Spinal cord (tissue), 10 donors: ENCODE measurements around the gene ACSF3. TPM values are rescaled to one million over a fixed set of nuclear protein-coding genes. Genes with fewer than 3 reads are reported as not detected.
"Not testable (repeated sequence)": the region's sequence is repeated elsewhere in the genome, so short reads cannot be mapped to it uniquely, and the experiment has no call there.

Source experiments
- DNase-seq, 6 donors: peaks; one replicate each; pipeline versions ENCODE4 v3.0.0 to v3.0.0-alpha.2; 2013 to 2015; ENCODE audit warnings: low spot score in 6 of 6, low read depth in 4 of 6
- H3K27ac ChIP-seq: one replicate; pipeline ENCODE4 v1.5.1; 2013; ENCODE audit warnings: low read depth, low read length, control low read depth
- H3K27me3 ChIP-seq: one replicate; pipeline ENCODE4 v1.6.1; 2013; ENCODE audit warnings: low read length; ENCODE audit not compliant: control insufficient read depth, insufficient read depth
- H3K36me3 ChIP-seq: one replicate; pipeline ENCODE4 v1.6.1; 2013; ENCODE audit warnings: low read length; ENCODE audit not compliant: control insufficient read depth, insufficient read depth
- H3K4me1 ChIP-seq: one replicate; pipeline ENCODE4 v1.6.1; 2013; ENCODE audit warnings: low read length; ENCODE audit not compliant: control insufficient read depth, insufficient read depth
- H3K4me3 ChIP-seq: one replicate; pipeline ENCODE4 v1.5.1; 2013; ENCODE audit warnings: low read depth, low read length, control low read depth
- H3K9me3 ChIP-seq: one replicate; pipeline ENCODE4 v1.6.1; 2013; ENCODE audit warnings: low read length; ENCODE audit not compliant: control insufficient read depth, insufficient read depth
- WGBS: methylation state at CpG from one replicate; pipeline ENCODE4 v1.1.5; 2013; ENCODE audit warnings: missing lambda C conversion rate; ENCODE audit not compliant: insufficient coverage; 5-methylcytosine and 5-hydroxymethylcytosine counted together
- polyA plus RNA-seq, 2 donors: library from polyadenylated mRNA; unstranded; fragments of 120-200 nt; gene quantifications; one replicate each; pipeline ENCODE4 v1.2.1, GENCODE V29; 2013; ENCODE audit not compliant: insufficient read length in 2 of 2
- total RNA-seq, 2 donors: library from RNA; depleted of rRNA in 1 of 2; stranded (reverse); fragments of 120-200 nt in 1 of 2; fragments of >200 nt in 1 of 2; gene quantifications; one replicate each; pipeline versions ENCODE4 v1.2.3 to v1.2.4, GENCODE V29; 2013 to 2014
- donor health status: healthy.

ACSF3 gene
- total and polyA plus RNA-seq, 4 donors, result 15.1 to 35.8 (median 29.0) TPM

- no peak for DNase-seq
- Histone ChIP-seq H3K36me3 (peaks cover 3% of the 10 kb centered on the region), H3K27me3 (no peaks in the 10 kb centered on the region), H3K4me1 (no peaks in the 10 kb centered on the region), H3K4me3 (no peak overlapping the region), H3K27ac (no peak overlapping the region), H3K9me3 (no peaks in the 10 kb centered on the region)
- WGBS, result 76% methylated on average over 9 of the region's 9 CpGs
Measured at GRCh38 chr16:89184677-89184932, 91.0 kb downstream of the ACSF3 start.

- DNase-seq, result no peak
- 70% methylated on average over 48 of the region's 48 CpGs for WGBS
- no peaks in the 10 kb centered on the region for H3K4me1 ChIP-seq
- peaks cover 2% of the 10 kb centered on the region for H3K36me3 ChIP-seq
- no peaks in the 10 kb centered on the region for H3K27me3 ChIP-seq
- H3K27ac ChIP-seq, result no peak overlapping the region
- H3K9me3 ChIP-seq, result no peaks in the 10 kb centered on the region
- H3K4me3 ChIP-seq, result no peak overlapping the region
Measured at GRCh38 chr16:89184933-89185794, 91.5 kb downstream of the ACSF3 start.

GRCh38 chr16:89185887-89186592 is 92.4 kb downstream of the ACSF3 start:
- not testable (repeated sequence) for H3K9me3 ChIP-seq, H3K4me3 ChIP-seq, H3K27me3 ChIP-seq, DNase-seq, H3K36me3 ChIP-seq, H3K27ac ChIP-seq, H3K4me1 ChIP-seq
- WGBS, result 91% methylated on average over 23 of the region's 30 CpGs

- not testable (repeated sequence) for H3K27ac ChIP-seq, H3K4me3 ChIP-seq, H3K36me3 ChIP-seq, H3K27me3 ChIP-seq, DNase-seq, H3K9me3 ChIP-seq, H3K4me1 ChIP-seq
- WGBS, result 96% methylated on average over 18 of the region's 20 CpGs
Measured at GRCh38 chr16:89186593-89187031, 93.0 kb downstream of the ACSF3 start.

GRCh38 chr16:89187032-89187769 is 93.5 kb downstream of the ACSF3 start:
- no peaks in the 10 kb centered on the region for H3K36me3 ChIP-seq
- H3K27me3 ChIP-seq, result peaks cover 8% of the 10 kb centered on the region
- H3K4me1 ChIP-seq, result peaks cover 10% of the 10 kb centered on the region
- no peak for DNase-seq
- H3K4me3 ChIP-seq, result no peak overlapping the region
- H3K9me3 ChIP-seq, result no peaks in the 10 kb centered on the region
- no peak overlapping the region for H3K27ac ChIP-seq
- 73% methylated on average over 18 of the region's 19 CpGs for WGBS

GRCh38 chr16:89187770-89188392 is 94.2 kb downstream of the ACSF3 start:
- DNase-seq, result no peak
- H3K36me3 ChIP-seq, result no peaks in the 10 kb centered on the region

GRCh38 chr16:89188471-89189357 is 95.1 kb downstream of the ACSF3 start:
- H3K4me3 ChIP-seq, H3K36me3 ChIP-seq, H3K9me3 ChIP-seq, H3K27ac ChIP-seq, DNase-seq, H3K27me3 ChIP-seq: not testable (repeated sequence)
- H3K4me1 ChIP-seq, result peaks cover 22% of the 10 kb centered on the region
- WGBS, result 96% methylated on average over 20 of the region's 25 CpGs

More at GRCh38 chr16:89187770-89188392, 94.2 kb downstream of the ACSF3 start:
- Histone ChIP-seq H3K27ac (no peak overlapping the region), H3K27me3 (peaks cover 8% of the 10 kb centered on the region), H3K4me1 (peaks cover 17% of the 10 kb centered on the region), H3K9me3 (no peaks in the 10 kb centered on the region), H3K4me3 (no peak overlapping the region)
- 73% methylated on average over 14 of the region's 19 CpGs for WGBS

GRCh38 chr16:89189358-89190025 is 95.8 kb downstream of the ACSF3 start:
- no peaks in the 10 kb centered on the region for H3K36me3 ChIP-seq
- peaks cover 22% of the 10 kb centered on the region for H3K4me1 ChIP-seq
- no peak overlapping the region for H3K4me3 ChIP-seq
- H3K27me3 ChIP-seq, result peaks cover 8% of the 10 kb centered on the region
- DNase-seq, result no peak
- H3K9me3 ChIP-seq, result no peaks in the 10 kb centered on the region
- no peak overlapping the region for H3K27ac ChIP-seq
- 71% methylated on average over 9 of the region's 14 CpGs for WGBS
